Measurements from ENCODE around the gene BTG2. TPM values are rescaled to one million over a fixed set of nuclear protein-coding genes. Genes with fewer than 3 reads are reported as not detected.

BTG2 gene
- total RNA-seq, 1 donor from 2014 or later, result 54.7 TPM

DNA sequence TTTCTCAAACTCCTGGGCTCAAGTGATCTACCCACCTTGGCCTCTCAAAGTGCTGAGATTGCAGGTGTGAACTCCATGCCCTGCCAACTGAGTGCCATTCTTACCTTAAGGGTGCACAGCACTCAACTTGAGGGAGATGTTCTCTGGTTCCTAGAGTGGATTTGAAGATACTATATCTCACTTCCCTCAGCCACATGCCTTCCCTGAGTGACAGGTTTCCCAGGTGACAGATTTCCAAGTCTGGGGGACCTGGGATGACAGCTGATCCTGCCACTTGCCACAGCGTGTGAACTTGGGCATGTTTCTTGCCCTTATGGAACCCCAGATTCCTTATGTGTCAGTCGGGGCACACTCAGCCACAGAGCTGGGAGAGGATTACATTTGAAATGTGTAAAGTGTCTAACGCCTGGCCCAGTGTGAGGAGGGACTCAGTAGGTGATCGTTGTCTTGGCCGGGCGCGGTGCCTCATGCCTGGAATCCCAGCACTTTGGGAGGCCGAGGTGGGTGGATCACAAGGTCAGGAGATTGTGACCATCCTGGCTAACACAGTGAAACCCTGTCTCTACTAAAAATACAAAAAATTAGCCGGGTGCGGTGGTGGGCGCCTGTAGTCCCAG is 29.6 kb upstream of the BTG2 start:
- no peak for DNase-seq (ENCODE audit: extremely low read depth, low read depth, low spot score)

DNA sequence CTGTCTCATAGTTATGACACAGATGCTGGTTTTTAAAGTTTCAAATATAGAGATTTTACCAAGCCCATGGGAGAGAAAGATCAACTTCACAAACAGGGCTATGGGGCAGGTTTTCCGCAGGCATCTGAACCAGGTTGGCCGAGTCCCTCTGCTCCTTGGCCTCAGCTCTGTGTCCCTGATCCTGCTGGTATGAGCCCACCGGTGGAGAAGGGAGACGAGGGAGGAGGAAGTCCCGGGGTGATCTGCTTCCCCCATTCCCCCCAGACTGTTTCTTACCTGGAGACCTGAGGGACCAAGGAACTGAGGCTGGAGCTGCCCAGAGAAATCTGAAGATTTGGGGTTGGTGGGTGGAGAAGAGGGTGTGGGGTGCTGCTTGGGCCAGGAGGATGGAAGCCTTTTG is 28.9 kb upstream of the BTG2 start:
- DNase-seq (ENCODE audit: extremely low read depth, low read depth, low spot score), result no peak

DNA sequence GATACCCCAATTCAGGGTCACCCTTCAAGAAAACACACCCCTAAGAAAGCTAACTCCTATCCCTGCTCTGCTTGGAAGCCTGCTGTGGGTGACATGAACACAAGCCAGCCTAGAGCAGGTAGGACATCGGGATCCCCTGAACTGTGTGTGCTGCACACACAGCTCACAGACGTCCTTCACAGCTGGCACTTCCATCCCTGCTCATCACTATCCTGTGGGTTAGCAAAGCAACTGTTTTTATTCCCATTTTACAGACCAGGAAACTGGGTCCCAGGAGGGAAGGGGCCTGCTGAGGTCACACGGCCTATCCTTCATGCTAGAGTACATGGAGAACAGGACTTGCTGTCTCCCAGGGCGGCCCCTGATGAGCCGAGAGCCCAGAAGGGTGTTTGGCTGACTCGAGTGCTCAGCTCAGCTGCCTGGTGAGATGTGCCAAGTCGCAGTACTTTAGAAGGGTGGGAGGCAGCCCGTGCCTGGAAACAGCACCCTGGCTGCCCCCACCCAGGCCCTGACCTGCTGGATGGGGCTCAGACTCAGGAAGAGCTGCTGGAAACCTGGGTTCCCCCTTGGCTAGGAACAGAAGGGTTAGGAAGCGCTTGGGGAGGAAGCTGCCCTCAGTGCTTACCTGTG is 28.3 kb upstream of the BTG2 start:
- no peak for DNase-seq (ENCODE audit: extremely low read depth, low read depth, low spot score)

DNA sequence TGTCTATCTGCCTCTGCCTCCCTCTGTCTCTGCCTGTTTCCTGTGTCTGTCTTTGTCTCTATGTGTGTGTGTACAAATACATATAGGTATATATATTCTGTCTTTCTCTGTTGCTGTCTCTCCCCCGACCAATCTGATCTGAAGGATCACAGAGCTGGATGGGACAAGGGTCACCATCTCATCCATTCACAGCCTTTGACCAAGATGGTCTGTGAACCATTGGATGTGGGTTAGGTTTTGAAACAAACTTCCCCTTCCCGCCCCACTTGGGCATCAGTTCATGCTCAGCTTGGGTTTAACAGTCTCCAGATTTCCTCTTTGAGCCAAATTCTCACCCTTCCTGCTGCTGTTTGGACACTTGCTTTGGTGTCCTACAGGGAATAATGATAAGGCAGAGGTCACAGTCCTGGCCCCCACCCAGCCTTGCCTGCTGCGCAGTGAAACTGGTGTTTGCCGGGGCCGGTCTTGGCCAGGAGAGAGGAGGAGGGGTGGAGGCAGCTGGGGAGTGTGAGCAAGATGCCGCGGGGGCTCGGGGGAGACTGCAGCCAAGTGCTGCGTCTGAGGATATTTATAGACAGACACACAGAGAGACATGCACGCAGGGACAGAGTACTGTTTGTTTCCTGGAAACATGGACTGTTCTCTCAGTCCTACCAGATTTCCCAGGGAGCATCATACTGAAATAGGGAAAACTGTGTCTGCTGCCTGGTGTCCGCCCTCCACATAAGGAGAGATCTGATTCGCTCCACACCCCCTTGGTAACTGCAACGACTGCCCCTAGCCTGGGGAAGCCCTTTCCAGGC is 27.0 kb upstream of the BTG2 start:
- DNase-seq (ENCODE audit: extremely low read depth, low read depth, low spot score), result no peak

DNA sequence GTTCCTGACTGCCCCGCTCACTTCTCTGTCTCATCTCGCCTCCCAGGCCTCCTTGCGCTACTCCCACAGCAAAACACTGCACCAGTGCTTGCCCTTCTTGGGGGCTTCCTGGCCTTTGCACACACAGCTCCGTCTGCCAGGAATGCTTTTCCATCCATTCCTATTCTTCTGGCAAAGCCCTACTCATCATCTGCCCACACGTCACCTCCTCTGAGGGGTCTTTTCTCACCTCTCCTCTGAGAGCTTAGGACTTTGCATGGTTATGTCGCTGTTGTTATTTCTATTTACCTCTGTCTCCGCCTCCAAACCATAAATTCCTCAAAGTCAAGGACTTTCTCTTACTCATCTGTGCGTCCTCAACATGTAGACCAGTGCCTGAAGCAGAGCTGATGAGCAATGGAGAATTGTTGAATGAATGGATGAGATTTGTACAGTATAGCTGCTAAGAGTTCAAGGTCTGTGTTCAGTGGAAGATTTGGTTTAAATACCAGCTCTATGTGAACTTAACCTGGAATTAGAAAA is 26.4 kb upstream of the BTG2 start:
- no peak for DNase-seq (ENCODE audit: extremely low read depth, low read depth, low spot score)

DNA sequence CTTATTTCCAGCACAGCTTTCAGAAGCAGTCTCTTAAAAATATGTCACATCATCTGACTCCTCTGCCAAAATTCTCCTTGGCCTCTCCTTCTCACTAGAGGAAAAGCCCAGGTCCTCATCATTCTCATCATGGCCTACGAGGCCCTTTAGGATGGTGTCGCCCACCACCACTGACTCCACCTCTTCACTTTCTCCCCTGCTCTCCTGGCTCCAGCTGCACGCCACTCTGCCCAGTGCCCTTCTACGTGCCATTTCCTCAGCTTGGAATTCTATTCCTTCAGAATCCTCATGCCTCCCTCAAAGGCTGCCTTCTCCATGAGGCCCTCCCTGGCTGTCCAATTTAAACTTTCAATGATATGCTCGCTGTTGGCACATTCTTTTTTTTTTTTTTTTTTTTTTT is 25.3 kb upstream of the BTG2 start:
- DNase-seq (ENCODE audit: extremely low read depth, low read depth, low spot score), result no peak

DNA sequence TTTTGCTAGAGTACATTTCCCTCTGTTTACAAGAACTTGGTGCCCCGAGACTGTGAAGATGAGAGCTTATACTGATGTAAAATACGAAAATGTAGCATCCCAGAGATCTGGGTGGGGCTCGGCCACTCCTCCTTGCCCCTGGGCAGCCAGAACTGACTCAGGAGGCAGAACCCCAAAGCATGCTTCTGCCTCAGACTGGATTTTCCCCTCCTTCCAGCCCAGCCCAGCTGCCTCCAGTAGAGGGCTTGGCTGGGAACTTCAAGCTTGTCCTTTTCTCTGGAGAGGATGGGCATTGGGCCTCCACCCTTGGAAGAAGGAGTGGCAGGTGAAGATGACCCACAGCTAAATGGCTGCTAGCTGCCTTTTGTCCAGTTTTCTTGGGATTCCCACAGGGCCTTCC is 24.3 kb upstream of the BTG2 start:
- no peak for DNase-seq (ENCODE audit: extremely low read depth, low read depth, low spot score)

DNA sequence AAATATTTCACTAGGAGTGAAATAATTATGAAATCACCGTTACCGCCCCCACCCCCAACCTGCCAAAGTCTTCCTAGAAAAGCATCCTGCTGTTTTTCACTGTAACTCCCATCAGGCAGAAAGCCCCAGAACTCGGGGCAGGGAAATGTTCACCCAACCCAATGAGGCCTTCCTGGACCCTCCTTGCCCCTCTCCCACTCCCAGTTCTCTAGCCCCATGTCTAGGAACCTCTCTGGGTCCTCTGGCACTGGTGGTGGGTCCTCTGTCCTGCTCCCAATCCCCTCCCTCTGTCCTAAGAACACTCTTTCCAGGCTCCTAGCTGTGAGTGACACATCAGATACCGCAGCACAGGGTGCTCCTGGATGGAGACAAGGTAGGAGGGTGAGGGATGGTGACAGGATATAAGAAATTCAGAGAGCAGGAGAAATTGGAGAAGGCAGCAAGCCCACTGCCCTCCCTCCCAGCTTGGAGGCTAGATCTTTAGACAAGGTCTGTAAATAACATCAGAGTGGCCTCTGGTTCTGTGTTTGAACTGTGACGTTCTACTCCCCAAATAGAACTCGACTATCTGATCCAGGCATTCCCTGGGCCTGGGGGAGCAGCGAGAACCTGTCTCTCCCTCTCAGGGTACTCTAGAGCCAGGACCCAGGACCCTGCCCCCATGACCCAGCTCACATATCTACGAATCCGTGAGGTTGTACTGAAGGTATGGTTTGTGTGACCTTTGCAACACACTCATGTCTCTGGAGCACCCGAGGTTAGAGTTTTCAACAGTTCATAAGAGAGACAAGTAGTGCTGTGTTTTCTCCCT is 23.3 kb upstream of the BTG2 start:
- DNase-seq (ENCODE audit: extremely low read depth, low read depth, low spot score), result no peak

DNA sequence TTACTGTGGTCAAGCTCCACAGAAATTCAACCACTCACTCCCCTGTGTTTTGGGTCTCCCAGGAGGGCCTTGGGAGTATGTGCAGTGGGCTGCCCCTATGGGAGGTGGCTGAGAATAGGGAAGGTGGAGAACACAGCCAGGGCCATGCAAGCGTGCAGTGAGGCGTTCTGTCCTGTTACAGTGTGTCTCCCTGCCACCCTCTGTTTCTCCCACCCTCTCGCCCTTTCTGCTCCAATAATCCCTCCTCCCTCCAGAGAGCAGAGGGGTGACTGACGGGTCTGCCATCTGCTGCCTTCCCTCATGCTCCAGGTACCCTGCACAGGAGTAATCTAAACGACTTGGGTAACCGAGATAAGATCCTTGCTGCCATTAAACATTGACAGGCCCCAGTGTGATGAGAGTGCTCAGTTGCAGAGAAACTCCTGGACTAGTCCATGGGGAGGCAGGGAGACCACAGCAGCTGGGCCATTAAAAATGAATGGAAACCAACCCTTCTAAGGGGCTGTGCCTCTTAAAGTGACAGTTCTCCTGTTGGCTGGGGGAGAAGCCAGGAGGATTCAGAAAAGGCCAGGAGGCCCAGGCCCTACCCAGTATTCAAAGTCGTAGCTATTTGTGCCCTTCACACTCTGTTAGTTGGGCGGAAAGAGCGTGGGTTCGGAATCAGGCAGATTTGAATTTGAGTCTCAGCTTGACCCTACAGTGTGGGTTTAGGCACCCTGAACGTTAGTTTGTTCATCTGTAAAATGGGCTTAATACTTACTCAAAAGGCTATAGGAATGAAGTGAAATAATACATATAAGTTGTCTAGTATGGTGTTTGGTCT is 22.4 kb upstream of the BTG2 start:
- no peak for DNase-seq (ENCODE audit: extremely low read depth, low read depth, low spot score)

DNA sequence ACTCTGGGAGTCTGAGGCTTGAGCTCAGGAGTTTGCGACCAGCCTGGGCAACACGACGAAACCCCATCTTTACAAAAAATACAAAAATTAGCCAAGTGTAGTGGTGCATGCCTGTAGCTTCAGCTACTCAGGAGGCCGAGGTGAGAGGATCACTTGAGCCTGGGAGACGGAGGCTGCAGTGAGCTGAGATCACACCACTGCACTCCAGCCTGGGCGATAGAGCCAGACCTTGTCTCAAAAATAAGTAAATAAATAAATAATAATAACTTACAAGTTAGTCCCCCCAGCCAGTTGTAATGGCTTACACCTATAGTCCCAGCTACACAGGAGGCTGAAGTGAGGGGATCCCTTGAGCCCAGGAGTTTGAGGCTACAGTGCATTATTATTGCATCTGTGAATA is 21.7 kb upstream of the BTG2 start:
- no peak for DNase-seq (ENCODE audit: extremely low read depth, low read depth, low spot score)

DNA sequence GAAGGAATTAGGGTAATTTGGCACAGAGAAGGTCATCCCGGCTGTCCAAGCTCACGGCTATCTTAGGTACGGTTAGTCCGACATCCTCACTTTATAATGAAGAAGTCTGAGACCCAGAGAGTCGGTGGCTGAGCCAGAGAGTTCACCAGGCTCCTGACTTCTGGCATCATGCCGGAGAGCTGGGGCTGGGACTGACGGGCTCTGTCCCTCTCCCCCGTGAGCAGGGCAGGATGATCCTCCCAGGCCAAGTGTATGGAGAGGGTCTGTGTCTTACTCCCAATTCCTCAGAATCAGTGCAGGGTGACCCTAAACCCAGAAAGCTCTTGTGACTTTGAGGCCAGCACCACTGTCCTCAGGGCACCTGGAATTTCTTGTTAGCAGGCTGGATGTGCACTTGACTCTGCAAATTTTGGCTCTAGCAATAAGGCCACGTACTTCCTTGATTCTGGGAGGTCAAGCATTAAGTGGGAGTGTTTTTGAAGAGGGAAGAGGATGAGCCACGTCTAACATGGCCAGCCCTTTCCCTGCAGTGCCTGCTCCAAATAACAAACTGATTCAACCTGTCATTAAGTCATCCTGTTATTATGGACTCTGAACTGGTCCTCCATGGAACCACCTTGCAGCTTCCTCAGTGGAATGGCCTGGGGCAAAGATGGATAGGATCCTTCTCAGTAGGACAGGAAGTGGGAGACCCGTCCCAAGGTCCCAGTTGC is 20.8 kb upstream of the BTG2 start:
- no peak for DNase-seq (ENCODE audit: extremely low read depth, low read depth, low spot score)

DNA sequence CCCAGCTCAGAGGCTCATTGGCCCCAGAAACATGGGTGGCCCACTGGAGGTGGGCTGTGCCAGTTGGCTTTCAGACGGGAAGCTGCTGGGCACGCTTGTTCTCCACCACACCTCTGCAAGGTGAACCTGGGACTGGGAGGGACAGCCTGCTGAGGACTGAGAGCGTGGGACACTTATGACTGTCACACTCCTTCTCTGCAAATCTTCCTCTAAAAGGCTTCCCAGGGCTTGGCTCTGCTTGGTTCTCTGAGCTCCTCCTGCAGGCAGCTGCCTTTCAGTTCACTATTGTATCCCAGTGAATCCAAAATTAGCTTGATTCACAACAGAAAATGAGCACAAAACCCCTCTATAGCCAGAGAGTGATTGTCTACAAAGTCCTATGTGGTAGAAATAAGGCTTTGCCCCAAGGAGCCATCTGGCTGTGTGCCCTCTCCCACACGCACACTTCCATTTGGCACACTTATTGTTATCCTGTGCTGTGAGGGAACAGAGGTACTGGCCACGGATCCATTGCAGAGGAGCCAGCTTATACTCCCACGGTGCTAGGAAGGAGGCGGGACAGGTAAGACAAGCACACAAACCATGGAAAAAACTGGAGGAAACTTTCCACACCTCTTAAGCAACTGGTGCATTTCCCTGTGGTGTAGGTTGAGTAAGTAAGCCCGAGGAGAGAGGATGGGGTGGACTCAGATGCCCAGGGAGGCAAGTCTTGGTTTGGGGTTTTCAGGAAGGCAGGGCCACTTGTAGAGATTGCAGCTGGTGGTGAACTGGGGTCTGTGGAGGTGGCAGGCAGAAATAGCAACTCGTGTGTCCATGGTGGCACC is 18.9 kb upstream of the BTG2 start:
- no peak for DNase-seq (ENCODE audit: extremely low read depth, low read depth, low spot score)

DNA sequence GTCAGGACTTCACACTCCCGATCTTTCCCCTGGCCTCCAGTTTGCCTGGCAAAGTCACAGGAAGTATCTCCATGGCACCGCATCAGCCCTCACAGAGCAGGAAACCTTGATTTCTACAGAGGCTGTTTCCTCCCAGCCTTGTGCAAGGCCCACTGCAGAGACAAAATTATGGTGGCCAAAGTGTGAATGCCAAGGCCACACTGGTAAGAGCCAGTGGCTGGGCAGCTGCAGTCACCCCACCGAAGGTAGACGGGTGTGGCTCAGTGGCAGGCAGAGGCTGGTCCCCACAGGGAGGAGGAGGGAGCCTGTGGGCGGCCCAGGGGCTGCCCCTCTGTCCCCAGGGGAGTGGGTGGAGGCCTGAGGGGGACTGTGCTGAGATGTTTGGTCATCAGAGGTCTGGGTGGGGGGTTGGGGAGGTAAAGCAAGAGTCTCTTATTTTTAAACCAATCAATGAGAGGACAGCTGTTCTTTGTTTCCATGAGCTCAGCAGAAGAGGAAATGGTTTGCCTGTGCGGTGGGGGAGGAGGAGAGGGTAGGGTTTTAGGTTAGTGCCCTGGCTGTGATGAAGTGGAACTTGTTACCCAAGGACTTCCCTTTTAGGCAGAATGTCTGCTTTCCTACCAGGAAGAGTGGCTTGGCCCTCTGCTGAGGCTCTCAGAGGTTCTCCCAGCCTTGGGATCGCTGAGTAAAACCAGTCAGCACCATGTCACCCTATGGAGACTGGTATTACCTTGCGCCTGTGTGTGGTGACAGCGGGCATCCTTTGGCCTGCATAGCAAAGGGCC is 18.0 kb upstream of the BTG2 start:
- no peak for DNase-seq (ENCODE audit: extremely low read depth, low read depth, low spot score)

DNA sequence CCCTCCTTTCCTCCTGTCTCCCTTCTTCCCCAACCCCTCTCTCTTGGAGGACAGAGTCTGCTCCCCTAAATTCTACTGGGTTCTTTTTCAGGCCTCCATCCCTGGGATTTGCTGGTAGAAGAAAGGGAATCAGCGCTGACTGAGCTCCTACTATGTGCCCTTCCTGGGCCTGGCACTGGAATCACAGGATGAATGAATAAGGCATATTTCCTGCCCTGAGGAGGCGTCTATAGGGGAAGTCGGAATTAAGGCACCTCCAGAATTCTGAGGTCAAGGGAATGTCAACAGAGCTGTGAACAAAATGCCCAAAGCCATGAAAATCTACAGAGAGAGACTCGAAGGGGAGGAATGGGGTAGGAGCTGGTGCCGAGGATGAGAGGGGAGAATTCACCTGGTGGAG is 17.4 kb upstream of the BTG2 start:
- no peak for DNase-seq (ENCODE audit: extremely low read depth, low read depth, low spot score)

DNA sequence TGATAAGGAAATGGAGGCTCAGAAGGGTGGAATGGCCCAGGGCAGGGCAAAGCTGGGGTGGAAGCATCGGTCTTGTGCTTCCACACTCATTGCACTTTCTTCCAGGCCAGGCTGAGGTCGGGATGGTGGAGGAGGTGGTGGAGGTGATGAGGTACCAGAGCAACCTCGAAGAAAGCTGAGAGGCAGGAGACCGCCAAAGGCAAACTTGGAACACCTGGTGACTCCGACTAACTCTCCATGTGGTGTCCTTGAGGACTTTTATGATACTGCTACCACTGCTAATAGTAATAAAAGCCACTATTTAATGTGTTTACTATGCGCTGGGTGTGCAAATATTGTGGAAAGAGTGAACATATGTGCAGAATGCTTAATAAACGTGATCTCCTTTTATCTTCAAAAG is 16.9 kb upstream of the BTG2 start:
- DNase-seq (ENCODE audit: extremely low read depth, low read depth, low spot score), result no peak

DNA sequence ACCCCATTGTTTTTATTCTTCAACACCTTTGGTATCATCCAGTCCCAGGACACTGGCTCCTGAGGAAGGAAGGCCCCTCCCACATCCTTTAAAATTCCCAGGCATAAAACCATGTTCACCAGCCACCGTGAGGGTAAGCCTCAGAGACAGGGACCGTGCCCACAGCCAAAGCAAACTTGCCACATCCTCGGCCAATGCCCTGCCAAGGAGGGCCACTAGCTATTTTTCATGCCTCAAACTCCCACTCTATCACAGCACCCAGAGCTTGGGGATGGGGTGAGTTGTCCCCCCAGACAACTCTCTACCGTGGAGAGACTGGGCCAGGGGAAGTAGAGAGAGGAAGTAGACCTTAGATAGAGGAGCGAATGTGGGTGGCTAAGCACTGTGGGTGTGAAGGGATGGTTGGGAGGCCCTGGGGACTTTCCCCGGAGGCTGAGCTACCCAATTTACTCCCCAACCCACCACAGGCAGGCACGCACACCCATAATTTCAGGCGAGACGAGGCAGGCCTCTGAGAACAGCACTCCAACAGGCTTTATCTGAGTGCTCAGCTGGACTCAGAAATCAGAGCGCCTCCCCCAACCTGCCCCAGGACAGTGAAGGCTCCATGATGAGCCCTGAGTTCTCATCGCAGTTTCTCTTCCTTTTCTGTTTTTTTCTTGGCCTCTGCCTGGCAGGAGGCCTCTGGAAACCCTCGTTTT is 15.9 kb upstream of the BTG2 start:
- DNase-seq (ENCODE audit: extremely low read depth, low read depth, low spot score), result no peak

DNA sequence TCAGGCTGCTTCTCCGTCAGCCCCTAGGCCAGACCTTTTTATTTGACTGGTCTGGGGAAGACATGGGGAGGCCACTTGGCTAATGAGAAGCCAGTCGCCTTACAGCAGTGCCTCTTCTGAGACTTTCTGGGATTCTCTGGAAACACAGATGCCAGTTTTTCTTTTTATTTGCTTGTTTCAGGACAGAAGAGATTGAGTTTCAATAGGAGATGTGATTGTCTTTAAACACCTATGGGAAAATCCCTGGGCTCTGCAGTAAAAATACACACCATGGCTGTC is 15.4 kb upstream of the BTG2 start:
- DNase-seq (ENCODE audit: extremely low read depth, low read depth, low spot score), result no peak
